Spleen (tissue), 7 donors: ENCODE data around the gene ASIC4.

Experiments used
- POLR2A ChIP-seq, 3 donors: fragments of 450-650 bp; IDR thresholded peaks; one replicate each; pipeline ENCODE4 v1.5.1; 2017; ENCODE audit warnings: antibody characterized with exemption in 3 of 3, mild to moderate bottlenecking in 1 of 3
- POLR2AphosphoS5 ChIP-seq, 3 donors: sonication (generic); formaldehyde crosslinking; IDR thresholded peaks; one replicate each; pipeline ENCODE4 v1.5.1; 2017; ENCODE audit warnings: antibody characterized with exemption in 3 of 3
- TF ChIP-seq, protein P1 (sequence below), 11 experiments: fragments of 200-600 bp in 7 of 11; fragments of 450-650 bp in 4 of 11; sonication (generic) in 4 of 11; IDR thresholded peaks in 8 of 11; conservative IDR thresholded peaks in 3 of 11; 1 replicate in 7 of 11; 2 replicates in 4 of 11; pipeline versions ENCODE4 v1.4.0 to v1.8.0; 2016 to 2021; ENCODE audit warnings: antibody characterized with exemption in 11 of 11, inconsistent platforms in 4 of 11, mild to moderate bottlenecking in 1 of 11
- donor health status: DM: no; HTN: no; CAD: no; lungs with moderate emphysema.
- donor health status: DM: no; HTN: no; CAD: no.
- donor health status: DM: no; HTN: no; CAD: no.

DNA sequence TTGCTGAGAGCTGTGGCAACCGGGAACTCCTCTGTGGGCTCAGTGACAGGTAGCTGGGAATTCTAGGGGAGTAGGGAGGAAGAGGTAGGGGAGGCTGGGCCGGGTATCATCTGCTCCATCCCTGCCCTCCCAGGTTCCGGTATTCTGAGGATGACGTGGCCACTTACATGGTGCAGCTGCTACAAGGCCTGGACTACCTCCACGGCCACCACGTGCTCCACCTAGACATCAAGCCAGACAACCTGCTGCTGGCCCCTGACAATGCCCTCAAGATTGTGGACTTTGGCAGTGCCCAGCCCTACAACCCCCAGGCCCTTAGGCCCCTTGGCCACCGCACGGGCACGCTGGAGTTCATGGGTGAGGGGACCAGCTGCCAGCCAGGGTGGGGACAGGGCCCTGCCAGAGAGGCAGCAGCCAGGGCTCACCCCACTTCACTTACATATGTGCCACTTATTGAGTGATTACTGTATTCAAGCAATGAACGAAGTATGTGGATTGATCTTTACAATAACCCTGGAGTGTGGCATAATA lies 23.6 kb upstream of the ASIC4 start:
- TF ChIP-seq, protein P1, sequence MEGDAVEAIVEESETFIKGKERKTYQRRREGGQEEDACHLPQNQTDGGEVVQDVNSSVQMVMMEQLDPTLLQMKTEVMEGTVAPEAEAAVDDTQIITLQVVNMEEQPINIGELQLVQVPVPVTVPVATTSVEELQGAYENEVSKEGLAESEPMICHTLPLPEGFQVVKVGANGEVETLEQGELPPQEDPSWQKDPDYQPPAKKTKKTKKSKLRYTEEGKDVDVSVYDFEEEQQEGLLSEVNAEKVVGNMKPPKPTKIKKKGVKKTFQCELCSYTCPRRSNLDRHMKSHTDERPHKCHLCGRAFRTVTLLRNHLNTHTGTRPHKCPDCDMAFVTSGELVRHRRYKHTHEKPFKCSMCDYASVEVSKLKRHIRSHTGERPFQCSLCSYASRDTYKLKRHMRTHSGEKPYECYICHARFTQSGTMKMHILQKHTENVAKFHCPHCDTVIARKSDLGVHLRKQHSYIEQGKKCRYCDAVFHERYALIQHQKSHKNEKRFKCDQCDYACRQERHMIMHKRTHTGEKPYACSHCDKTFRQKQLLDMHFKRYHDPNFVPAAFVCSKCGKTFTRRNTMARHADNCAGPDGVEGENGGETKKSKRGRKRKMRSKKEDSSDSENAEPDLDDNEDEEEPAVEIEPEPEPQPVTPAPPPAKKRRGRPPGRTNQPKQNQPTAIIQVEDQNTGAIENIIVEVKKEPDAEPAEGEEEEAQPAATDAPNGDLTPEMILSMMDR (IDR thresholded peaks at IDR 0.05 in 8 of 11, conservative IDR thresholded peaks at IDR 0.05 in 3 of 11): no peak
- TF ChIP-seq POLR2A (IDR thresholded peaks at IDR 0.05): no peak
- no peak for TF ChIP-seq POLR2AphosphoS5 (IDR thresholded peaks at IDR 0.05)
